OCI-LY3 (cell line): ENCODE results near the gene BMAL1.

Experiments used
- H2AFZ ChIP-seq: fragments of 200-600, 300-600 bp; shearing (Covaris generic); 2 replicates; pipeline ENCODE4 v1.6.0; 2014; ENCODE audit warnings: antibody characterized with exemption, low read depth, low read length
- H3K27ac ChIP-seq: fragments of 200-600, 300-600 bp; sonication (generic); 2 replicates; pipeline ENCODE4 v1.5.1; 2014; ENCODE audit warnings: mild to moderate bottlenecking, low read length, moderate library complexity, mixed read lengths
- H3K27me3 ChIP-seq: fragments of 200-600, 300-600 bp; sonication (generic); 2 replicates; pipeline ENCODE4 v1.6.1; 2014; ENCODE audit warnings: low read depth, low read length, mixed read lengths
- H3K36me3 ChIP-seq: fragments of 200-600, 300-600 bp; sonication (generic); replicated peaks from 2 replicates; pipeline ENCODE3; 2014; ENCODE audit warnings: low read depth, low read length, mixed read lengths
- H3K4me1 ChIP-seq: fragments of 300-600, 200-600 bp; sonication (generic); 2 replicates; pipeline ENCODE4 v1.6.1; 2014; ENCODE audit warnings: low read length, mixed read lengths
- H3K4me2 ChIP-seq: fragments of 200-600, 300-600 bp; sonication (generic); 2 replicates; pipeline ENCODE4 v1.6.1; 2014; ENCODE audit warnings: low read length, mixed read lengths
- H3K4me3 ChIP-seq: fragments of 300-600, 200-600 bp; sonication (generic); 2 replicates; pipeline ENCODE4 v1.5.1; 2014; ENCODE audit warnings: antibody characterized with exemption, mild to moderate bottlenecking, low read length, moderate library complexity
- H3K79me2 ChIP-seq: fragments of 300-600, 200-600 bp; shearing (Covaris generic); 2 replicates; pipeline ENCODE4 v1.6.1; 2014; ENCODE audit warnings: mild to moderate bottlenecking, low read length, mixed read lengths
- H3K9ac ChIP-seq: fragments of 300-600, 200-600 bp; shearing (Covaris generic); 2 replicates; pipeline ENCODE4 v1.6.0; 2014; ENCODE audit warnings: mild to moderate bottlenecking, low read length, moderate library complexity
- H3K9me3 ChIP-seq: fragments of 200-600, 300-600 bp; shearing (Covaris generic); 2 replicates; pipeline ENCODE4 v1.6.1; 2014; ENCODE audit warnings: low read length, mixed read lengths; ENCODE audit not compliant: insufficient read depth
- H4K20me1 ChIP-seq: fragments of 200-600, 300-600 bp; sonication (generic); 2 replicates; pipeline ENCODE4 v1.6.1; 2016; ENCODE audit warnings: low read length, mixed read lengths; ENCODE audit not compliant: insufficient read depth
- CTCF ChIP-seq: fragments of 200-600, 300-600 bp; sonication (generic); IDR thresholded peaks from 2 replicates; pipeline ENCODE4 v1.5.1; 2014; ENCODE audit warnings: antibody characterized with exemption, low read length, low read depth
- EZH2phosphoT487 ChIP-seq: fragments of 200-600 bp; shearing (Covaris generic); IDR thresholded peaks from 2 replicates; pipeline ENCODE4 v1.6.1; 2018; ENCODE audit warnings: antibody characterized with exemption, mixed run types, low read depth

The BMAL1 gene

GRCh38 chr11:13233173-13233745 lies 44.3 kb upstream of the BMAL1 start:
- no peaks in the 10 kb centered on the region for H4K20me1 ChIP-seq
- H3K9me3 ChIP-seq, result no peaks in the 10 kb centered on the region
- peaks cover 24% of the 10 kb centered on the region for H3K27me3 ChIP-seq
- no peaks in the 10 kb centered on the region for H3K36me3 ChIP-seq
- H3K4me2 ChIP-seq, result no peak overlapping the region
- H2AFZ ChIP-seq, result no peak overlapping the region
- no peak overlapping the region for H3K9ac ChIP-seq
- no peak overlapping the region for H3K27ac ChIP-seq
- H3K79me2 ChIP-seq, result no peaks in the 10 kb centered on the region
- H3K4me1 ChIP-seq, result no peaks in the 10 kb centered on the region
- no peak overlapping the region for H3K4me3 ChIP-seq
- TF ChIP-seq EZH2phosphoT487 (no peak), CTCF (no peak)

GRCh38 chr11:13235895-13236294 lies 41.7 kb upstream of the BMAL1 start:
- Histone ChIP-seq H3K27ac (no peak overlapping the region), H3K9me3 (no peaks in the 10 kb centered on the region), H3K27me3 (peaks cover 14% of the 10 kb centered on the region; the same call in 1 of the 2 replicates), H2AFZ (no peak overlapping the region), H4K20me1 (no peaks in the 10 kb centered on the region), H3K4me1 (no peaks in the 10 kb centered on the region), H3K79me2 (no peaks in the 10 kb centered on the region), H3K4me2 (no peak overlapping the region), H3K4me3 (no peak overlapping the region), H3K9ac (no peak overlapping the region), H3K36me3 (no peaks in the 10 kb centered on the region)
- TF ChIP-seq EZH2phosphoT487, result no peak

GRCh38 chr11:13236626-13237025 lies 41.0 kb upstream of the BMAL1 start:
- H3K4me2 ChIP-seq, result no peak overlapping the region
- no peaks in the 10 kb centered on the region for H3K4me1 ChIP-seq
- no peaks in the 10 kb centered on the region for H3K79me2 ChIP-seq
- no peak overlapping the region for H2AFZ ChIP-seq
- no peak for TF ChIP-seq CTCF
- TF ChIP-seq EZH2phosphoT487, result no peak
- no peaks in the 10 kb centered on the region for H4K20me1 ChIP-seq
- H3K27ac ChIP-seq, result no peak overlapping the region
- no peak overlapping the region for H3K4me3 ChIP-seq
- H3K9me3 ChIP-seq, result no peaks in the 10 kb centered on the region
- no peak overlapping the region for H3K9ac ChIP-seq
- H3K27me3 ChIP-seq, result peaks cover 14% of the 10 kb centered on the region; the same call in 1 of the 2 replicates
- H3K36me3 ChIP-seq, result no peaks in the 10 kb centered on the region

- Histone ChIP-seq H4K20me1 (no peaks in the 10 kb centered on the region), H3K36me3 (no peaks in the 10 kb centered on the region), H3K27ac (no peak overlapping the region), H3K27me3 (peaks cover 25% of the 10 kb centered on the region; the same call in 1 of the 2 replicates), H3K79me2 (no peaks in the 10 kb centered on the region), H3K9ac (no peak overlapping the region), H3K4me3 (no peak overlapping the region), H3K9me3 (no peaks in the 10 kb centered on the region), H3K4me2 (no peak overlapping the region), H3K4me1 (no peaks in the 10 kb centered on the region), H2AFZ (no peak overlapping the region)
- TF ChIP-seq EZH2phosphoT487 (no peak), CTCF (no peak)
These were observed 39.8 kb upstream of the BMAL1 start for GRCh38 chr11:13237761-13238160.
